Progenitor cell of endocrine pancreas (in vitro differentiated cells): Measurements from ENCODE around the gene BBS1. TPM values are rescaled to one million over a fixed set of nuclear protein-coding genes. Genes with fewer than 3 reads are reported as not detected.

Experiments
- DNase-seq: peaks from one replicate; pipeline ENCODE4 v3.0.0; 2021; ENCODE audit warnings: low spot score; ENCODE audit not compliant: unreplicated experiment
- H3K27ac Mint-ChIP-seq: 2 replicates; pipeline ENCODE4 v1.8.0; 2021; ENCODE audit warnings: mild to moderate bottlenecking, moderate library complexity, mixed read lengths
- H3K27me3 Mint-ChIP-seq: 2 replicates; pipeline ENCODE4 v1.8.0; 2021; ENCODE audit warnings: mixed read lengths
- H3K36me3 Mint-ChIP-seq: 2 replicates; pipeline ENCODE4 v1.8.0; 2022; ENCODE audit warnings: mixed read lengths; ENCODE audit not compliant: insufficient read depth
- H3K4me1 Mint-ChIP-seq: 2 replicates; pipeline ENCODE4 v1.8.0; 2021; ENCODE audit warnings: low read depth, mixed read lengths
- H3K4me3 Mint-ChIP-seq: 2 replicates; pipeline ENCODE4 v1.8.0; 2021; ENCODE audit warnings: low read depth, mild to moderate bottlenecking, moderate library complexity, mixed read lengths
- H3K9me3 Mint-ChIP-seq: 2 replicates; pipeline ENCODE4 v1.8.0; 2021; ENCODE audit warnings: low read depth, mixed read lengths
- CTCF ChIP-seq: fragments of 200-600 bp; sonication (generic); IDR thresholded peaks from one replicate; pipeline ENCODE4 v1.5.0; 2021; ENCODE audit warnings: antibody characterized with exemption, mild to moderate bottlenecking; ENCODE audit not compliant: unreplicated experiment
- total RNA-seq: library from RNA; stranded (reverse); gene quantifications from 2 replicates; pipeline ENCODE4 v1.2.1, GENCODE V29; 2021

Gene BBS1
- total RNA-seq, 1 donor from 2014 or later, result 80.3 TPM

- Mint-ChIP-seq H3K9me3 (no peaks in the 10 kb centered on the region), H3K4me1 (no peaks in the 10 kb centered on the region), H3K27ac (no peak overlapping the region), H3K36me3 (no peaks in the 10 kb centered on the region), H3K4me3 (no peak overlapping the region), H3K27me3 (peaks cover 3% of the 10 kb centered on the region)
- no peak for TF ChIP-seq CTCF
- DNase-seq, result no peak
Observed at GRCh38 chr11:66559866-66560676, 49.6 kb downstream of the BBS1 start.

GRCh38 chr11:66561178-66561974 lies 50.9 kb downstream of the BBS1 start:
- Mint-ChIP-seq H3K36me3 (no peaks in the 10 kb centered on the region), H3K9me3 (no peaks in the 10 kb centered on the region), H3K27me3 (peaks cover 3% of the 10 kb centered on the region), H3K4me3 (no peak overlapping the region), H3K4me1 (no peaks in the 10 kb centered on the region), H3K27ac (peak overlapping the region; percentile 6)
- DNase-seq, result no peak
- TF ChIP-seq CTCF, result no peak

GRCh38 chr11:66561975-66562248 lies 51.5 kb downstream of the BBS1 start:
- no peak for TF ChIP-seq CTCF
- Mint-ChIP-seq H3K4me3 (no peak overlapping the region), H3K4me1 (no peaks in the 10 kb centered on the region), H3K27ac (no peak overlapping the region), H3K9me3 (no peaks in the 10 kb centered on the region), H3K27me3 (peaks cover 3% of the 10 kb centered on the region), H3K36me3 (no peaks in the 10 kb centered on the region)
- DNase-seq, result no peak

- TF ChIP-seq CTCF, result no peak
- H3K4me3 Mint-ChIP-seq, result no peak overlapping the region
- no peak overlapping the region for H3K27ac Mint-ChIP-seq
- H3K9me3 Mint-ChIP-seq, result no peaks in the 10 kb centered on the region
- H3K4me1 Mint-ChIP-seq, result no peaks in the 10 kb centered on the region
- DNase-seq, result no peak
- H3K36me3 Mint-ChIP-seq, result no peaks in the 10 kb centered on the region
- H3K27me3 Mint-ChIP-seq, result peaks cover 1% of the 10 kb centered on the region
Observed at GRCh38 chr11:66562275-66562674, 51.8 kb downstream of the BBS1 start.

GRCh38 chr11:66562907-66563583 lies 52.6 kb downstream of the BBS1 start:
- no peak for TF ChIP-seq CTCF
- Mint-ChIP-seq H3K9me3 (no peaks in the 10 kb centered on the region), H3K36me3 (no peaks in the 10 kb centered on the region), H3K27ac (no peak overlapping the region), H3K27me3 (no peaks in the 10 kb centered on the region), H3K4me3 (no peak overlapping the region), H3K4me1 (no peaks in the 10 kb centered on the region)
- DNase-seq, result no peak
